Stimulated activated CD4-positive, alpha-beta T cell treated with anti-CD3 and anti-CD28 coated beads, TNF-alpha, amount 100 ng/mL, for 1 hour (primary cell): Measurements from ENCODE around the gene ZCCHC2.

ENCODE experiments used
- DNase-seq, 3 donors: peaks; one replicate each; pipeline ENCODE4 v3.0.0-alpha.2; 2020; ENCODE audit warnings: low read depth in 3 of 3, low spot score in 1 of 3

Gene ZCCHC2

DNA sequence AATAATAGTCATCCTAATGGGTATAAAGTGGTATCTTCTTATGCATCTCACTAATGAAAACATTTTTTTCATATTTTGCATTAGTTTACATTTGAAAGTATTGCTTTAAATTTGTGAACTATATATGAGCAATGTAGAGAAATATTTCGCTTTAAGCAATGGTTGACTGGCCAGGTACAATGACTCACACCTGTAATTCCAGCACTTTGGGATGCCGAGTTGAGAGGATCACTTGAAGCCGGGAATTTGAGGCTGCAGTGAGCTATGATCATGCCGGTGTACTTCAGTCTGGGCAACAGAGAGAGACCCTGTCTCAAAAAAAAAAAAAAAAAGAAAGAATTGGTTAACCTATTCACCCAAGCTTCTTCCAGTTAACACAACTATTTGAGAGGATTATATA, 15.1 kb downstream of the ZCCHC2 start:
- DNase-seq: no peak

DNA sequence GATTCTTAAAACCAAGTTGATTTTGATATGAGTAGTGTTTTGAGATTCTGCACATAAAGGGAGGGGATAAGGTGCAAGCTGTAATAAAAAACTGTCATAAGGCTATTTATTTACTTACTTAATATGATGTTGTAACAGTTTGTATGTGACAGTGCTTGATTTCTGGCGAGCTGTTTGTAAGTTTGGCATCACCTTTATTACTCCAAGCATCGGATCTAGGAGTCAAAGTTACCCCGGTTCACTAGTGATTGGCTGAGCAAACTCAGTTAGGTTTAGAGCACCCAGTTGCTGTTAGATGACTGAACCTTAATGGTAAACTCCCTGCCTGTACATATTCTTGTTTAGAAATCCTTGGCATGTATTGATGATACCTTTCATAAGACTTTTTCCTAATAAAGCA, 16.1 kb downstream of the ZCCHC2 start:
- DNase-seq: no peak

DNA sequence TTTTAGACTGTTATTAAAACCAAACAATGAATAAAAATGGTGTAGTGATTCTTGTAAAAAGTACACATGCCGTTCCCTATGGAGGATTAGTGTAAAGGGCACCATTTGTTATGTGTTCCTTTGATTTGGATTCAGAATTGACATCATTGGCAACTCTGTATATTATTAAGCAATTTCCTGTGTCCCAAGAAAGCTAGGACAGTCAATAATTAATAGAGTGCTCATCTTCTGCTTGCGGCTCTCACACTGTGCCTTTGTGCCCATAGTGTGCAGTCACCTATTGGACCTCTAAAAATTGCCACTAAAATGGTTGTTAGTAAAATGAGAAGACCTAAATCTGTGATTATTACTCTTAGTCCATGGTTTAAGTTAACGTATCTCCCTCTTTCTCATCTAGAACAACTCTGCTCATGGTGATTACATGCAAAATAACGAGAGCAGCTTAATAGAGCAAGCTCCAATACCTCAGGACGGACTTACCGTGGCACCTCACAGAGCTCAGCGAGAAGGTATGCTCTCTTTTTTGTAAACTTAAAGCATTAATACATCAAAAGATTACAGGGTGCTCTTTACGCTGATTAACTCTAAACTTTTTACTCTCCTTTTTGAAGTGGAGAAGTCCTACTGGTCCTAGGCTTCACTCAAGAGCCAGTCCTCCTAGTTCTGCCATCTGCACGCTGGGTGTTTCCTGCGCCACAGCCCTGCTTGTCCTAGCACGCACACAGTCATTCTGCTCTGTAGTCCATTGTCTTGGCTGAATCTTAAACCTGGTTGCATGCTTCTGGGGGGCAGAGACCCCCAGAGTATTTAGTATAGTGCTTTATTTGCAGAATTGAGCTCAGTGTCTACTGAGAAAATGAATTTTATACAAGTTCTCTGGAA, 16.7 kb downstream of the ZCCHC2 start:
- DNase-seq: no peak

DNA sequence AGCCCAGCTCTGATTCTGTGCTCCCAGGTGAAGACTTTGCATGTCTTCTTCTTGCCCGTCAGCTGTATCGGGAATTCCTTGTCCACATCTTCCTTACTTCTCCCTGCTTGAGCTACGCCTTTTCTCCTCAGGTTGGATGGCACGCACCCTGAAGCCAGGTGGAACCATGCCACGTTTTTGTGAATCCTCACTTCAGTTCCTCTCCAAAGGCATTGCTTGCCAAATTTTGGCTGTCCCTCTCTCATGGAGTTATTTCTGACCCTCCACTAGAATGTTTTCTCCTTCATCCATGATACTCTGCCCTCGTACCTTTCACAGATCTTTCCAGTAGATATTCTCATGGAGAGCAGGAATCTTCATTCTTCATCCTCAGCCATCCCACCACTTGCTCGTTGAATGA, 20.2 kb downstream of the ZCCHC2 start:
- DNase-seq: no peak

DNA sequence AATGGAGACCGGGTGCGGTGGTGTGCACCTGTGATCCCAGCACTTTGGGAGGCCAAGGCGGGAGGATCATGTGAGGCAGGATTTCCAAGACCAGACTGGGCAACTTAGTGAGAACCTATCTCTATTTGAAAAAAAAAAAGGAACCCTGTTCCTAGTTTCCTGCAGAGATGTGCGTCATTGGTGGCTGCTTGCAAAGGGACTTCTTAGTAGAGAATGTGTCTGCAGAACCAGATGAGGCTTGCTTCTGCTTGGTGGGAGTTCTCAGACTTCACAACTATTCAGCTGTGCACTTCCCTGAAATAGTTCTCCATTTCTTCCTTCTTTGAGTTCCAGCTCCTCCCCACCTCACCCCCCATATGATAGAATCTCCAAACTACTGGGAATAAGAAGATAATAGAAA, 22.3 kb downstream of the ZCCHC2 start:
- DNase-seq: no peak

DNA sequence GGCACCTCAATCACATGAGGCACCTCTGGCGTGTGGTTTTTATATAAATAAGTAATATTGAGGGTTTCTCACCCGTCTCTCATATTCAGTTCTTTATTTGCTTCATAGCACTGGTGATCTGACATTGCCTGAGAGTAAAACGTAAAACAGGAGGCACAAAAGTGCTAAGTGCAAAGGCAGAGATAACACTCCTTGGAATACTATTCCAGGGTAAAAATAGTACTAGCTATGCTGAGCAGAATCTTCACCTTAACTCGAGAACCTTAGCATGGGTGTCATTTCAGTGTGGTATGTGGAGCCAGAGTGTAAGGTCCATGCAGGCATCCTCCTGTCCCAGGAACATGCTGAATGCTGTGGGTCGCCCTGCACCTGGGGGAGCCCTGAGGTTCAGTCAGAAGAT, 26.9 kb downstream of the ZCCHC2 start:
- no peak for DNase-seq

DNA sequence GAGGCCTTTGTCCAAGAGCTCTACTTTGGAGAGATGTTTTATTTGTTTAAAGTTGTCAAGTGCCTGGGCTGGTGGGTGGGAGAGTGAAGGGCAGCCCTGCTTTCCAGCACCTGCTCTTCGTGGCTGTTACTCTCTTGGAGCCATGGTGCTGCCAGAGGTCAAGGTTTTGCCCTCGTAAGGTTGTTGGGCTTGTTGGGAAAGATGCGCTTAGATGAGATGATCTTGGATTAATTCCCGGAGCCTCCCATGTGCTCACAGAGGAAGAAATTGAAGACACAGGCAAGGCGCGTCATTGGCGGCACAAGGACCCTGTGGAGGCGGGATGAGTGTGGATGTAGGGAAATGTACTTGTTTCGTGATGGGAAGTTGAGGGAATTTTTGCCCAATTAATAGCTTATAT, 27.9 kb downstream of the ZCCHC2 start:
- no peak for DNase-seq

DNA sequence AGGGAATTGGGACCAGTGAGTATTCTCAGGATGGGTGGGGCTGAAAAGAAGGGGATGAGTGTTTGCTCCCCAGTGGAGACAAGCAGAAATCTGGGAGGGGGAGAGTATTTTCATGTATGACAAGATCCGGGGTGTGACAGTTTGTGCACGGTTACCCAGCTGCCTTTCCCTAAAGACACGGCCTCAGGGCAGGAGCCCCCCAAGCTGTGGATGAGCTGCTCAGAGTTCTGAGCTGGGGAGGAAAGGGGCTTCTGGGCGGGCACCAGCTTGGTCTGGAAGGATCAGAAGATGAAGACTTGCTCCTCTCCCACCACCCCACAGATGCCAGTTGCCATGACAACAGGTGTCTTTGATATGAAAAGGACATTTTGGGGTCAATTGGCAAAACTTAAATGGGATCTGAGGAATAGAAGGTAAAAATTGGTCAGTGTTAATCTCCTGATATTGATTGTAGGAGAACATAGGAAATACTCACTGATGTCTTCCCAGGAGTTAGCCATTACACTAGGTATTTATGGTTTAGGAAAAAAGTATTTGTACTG, 29.2 kb downstream of the ZCCHC2 start:
- DNase-seq: no peak

DNA sequence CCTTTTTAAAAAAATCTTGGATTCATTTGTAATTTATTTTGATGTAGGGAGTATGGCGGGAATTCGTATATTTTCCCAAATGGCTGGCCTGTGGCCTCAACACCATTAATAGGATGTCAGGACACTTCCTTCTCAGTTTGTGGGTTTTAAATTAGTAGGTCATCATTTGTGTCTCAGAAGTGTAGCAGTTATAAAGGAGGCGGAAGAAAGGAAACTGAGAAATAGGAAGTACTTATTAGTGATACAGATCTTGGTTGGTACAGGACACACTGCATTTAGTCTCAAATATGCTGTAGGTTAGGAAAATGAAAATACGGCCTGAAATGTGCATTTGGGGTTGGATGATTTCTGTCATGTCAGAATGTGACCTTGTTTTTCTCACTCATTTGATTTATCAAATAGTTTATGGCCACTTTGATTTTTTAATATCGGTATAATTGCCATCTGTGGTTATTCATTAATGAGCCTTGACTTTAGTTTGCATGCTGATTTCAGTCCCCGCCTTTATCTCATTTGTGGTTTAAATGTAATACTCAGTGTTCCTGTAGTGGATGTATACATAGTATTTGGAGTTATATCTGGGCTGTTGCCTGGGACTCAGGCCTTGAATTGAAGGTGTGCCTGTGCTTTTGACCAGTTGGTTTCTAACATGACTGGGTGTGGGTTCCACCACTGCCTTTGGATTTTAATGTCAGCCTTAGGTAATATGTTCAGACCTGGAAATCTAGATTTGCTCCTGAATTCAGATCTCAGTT, 31.4 kb downstream of the ZCCHC2 start:
- DNase-seq: no peak

DNA sequence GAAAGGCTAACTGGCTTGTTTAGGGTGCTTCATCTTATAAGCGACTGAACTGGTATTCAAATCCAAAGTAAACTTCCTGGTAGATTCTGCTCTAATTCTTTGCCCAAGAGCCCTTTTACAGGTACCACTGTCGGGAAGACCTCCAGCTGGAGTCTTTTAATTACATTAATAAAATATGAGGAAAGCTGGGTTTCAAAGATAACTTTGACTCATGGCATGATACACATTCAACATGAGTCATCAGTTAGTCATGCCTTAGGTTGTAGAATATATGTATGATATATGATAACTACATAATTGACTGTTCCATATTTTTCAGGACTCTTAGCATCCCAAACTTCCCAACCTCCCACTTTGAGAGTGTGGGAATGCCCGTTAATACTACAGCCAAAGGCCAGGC, 32.3 kb downstream of the ZCCHC2 start:
- no peak for DNase-seq

DNA sequence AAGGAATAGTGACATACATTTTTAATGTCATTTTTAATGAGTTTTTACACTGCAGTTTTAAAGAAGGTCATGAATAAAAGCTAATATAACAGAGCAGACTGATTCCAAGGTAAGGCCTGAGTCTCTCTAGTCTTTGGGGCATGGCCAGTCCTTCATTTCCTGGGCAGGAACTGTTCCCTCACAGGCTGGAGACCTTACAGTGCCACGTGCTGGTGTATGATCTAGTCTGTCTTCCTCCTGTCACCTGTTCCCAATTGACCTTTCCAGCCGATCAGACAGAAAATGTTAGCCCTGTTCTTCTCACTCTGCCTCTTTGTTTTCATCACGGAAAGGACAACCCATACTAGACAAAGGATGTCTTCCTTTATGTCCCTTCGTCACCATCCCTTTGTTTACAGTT, 33.6 kb downstream of the ZCCHC2 start:
- DNase-seq: no peak

DNA sequence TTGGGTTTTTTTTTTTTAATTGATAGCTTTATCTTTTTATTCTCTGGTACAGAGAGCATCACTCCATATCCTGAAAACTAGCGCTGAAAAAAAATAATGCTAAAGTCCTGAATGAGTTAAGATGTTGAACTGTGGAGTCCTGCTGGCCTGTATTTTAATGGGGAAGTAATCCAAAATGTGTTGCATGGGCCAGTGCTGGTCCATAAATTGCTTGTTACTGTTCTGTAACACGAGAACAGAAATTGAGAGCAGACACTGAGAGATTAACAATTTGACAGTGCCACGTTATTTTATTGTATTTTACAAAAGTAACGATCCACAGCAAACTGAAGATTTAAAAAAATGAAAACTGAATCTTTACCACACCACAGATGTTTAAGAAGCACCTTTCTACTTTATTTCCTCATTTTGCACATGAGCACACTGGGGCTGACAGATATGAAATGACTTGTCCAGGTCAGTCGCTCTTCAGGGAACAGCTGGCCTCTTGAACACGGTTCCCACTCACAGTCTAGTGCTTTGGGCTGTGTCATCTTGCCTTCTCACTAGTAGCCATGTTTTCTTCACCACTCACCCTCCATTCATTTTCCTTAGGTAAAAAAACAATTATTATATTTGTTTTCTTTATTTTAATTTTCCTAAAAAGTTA, 35.3 kb downstream of the ZCCHC2 start:
- no peak for DNase-seq

DNA sequence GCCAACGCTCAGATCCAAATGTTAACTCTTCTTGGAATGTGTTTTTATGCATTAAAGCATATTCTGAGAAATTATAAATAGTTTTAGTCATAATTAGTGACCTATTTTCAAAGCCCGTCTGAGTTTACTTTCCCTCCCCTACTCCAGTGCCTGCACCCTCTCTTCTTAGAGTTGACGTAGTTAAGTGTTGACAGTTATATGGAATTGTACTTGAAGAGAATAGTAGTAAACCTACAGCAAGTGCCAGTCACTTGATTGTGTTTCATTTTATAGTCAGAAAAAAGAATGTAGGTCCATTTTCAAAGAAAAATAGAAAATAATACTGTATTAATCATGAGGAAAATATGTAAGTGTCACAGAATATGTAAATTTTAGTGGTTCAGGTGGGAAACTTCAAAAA, 41.2 kb downstream of the ZCCHC2 start:
- DNase-seq: no peak

DNA sequence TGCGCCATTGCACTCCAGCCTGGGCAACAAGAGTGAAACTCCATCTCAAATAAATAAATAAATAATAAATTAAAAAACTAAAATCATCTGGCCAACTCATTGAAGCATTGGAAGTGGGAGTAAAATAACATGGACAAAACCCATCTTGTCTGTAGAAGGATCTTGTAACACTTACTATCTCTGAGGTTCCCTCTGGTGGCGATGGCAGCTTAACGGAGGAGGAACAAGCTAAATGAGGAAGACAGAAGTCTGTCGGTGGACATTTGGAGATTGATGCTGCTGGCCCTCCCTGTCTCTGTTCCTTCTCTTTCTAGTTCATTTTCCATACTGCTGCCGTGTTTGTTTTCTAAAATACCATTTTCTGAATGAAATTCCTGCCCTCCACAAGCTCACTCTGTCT, 43.4 kb downstream of the ZCCHC2 start:
- no peak for DNase-seq

DNA sequence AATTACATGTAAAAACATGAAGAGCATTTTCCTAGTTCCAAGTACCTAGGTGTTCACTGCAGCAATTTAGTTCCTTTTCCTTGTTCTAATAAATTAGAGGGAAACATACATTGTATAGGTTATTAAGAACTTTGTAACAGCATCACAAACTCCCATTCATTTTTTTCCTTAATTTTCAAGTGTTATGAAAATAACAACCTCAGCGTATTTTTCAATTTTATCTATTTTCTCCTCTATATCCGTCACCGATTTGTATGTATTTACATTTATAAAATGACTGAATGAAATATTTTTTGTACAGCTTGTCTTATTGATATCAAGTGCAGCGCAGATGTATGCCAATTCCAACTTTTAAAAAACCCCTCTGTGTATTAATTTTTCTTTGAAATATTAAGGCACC, 44.0 kb downstream of the ZCCHC2 start:
- DNase-seq: no peak

DNA sequence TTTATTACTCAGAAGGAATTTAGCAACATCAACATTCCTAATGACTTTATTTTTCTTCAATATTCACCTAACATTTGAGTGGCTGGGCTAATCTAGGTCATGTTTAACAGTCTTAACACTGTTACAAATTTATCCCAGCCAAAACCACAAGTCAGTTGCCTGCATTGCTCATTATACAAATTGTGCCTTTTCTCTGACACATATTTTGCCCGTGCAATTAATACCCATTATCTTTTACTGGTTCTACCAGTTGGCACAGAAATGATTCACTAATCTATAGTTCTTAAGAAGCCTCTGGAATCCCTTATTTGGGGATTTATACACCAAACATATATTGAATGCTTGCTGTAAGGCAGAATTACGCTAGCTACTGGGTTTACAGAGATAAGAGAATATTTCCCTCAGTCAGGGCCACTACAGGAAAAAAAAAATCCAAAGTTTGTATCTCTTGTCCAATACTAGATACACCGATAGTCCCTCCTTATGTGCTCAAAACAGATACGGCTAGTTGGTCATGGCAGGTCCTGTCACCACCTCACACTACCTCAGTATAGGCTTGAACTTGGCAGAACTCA, 46.3 kb downstream of the ZCCHC2 start:
- DNase-seq: no peak

DNA sequence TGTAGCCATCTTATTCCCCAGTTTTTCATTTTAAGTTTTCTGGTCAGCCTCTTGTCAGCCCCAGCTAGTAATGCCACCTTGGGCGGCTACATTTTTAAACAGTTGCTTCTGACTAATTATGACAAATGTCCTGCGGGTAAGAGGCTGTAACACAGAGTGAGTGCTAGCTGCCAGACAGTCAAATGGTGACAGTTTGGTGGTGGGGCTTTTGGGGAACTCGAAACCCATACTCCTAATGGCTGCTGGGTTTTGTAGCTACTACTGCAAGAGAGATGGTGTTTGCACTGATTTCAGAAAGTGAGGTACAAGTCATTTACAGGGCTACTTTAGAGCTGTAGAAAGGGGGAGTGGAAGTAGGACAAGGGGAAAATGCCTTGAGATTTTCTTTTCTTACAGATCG, 48.2 kb downstream of the ZCCHC2 start:
- no peak for DNase-seq

DNA sequence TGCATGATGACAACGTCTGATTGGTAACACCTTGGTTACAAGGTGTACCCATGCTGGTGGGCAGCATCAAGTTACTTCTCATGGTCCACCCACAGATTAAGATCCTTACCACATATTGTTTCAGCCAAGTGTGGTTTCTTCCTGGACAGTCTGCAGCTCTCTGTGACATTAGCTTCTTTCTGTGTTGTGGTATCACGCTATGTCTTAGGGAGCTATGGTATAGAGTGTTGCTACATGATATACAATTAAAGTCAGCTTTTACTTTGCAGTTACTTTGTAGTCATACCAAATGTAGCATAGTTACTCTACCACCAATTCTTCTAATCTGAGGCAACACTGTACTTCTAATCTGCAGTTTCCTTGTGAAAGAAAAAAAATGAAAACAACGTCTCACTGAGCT, 48.8 kb downstream of the ZCCHC2 start:
- DNase-seq: no peak

DNA sequence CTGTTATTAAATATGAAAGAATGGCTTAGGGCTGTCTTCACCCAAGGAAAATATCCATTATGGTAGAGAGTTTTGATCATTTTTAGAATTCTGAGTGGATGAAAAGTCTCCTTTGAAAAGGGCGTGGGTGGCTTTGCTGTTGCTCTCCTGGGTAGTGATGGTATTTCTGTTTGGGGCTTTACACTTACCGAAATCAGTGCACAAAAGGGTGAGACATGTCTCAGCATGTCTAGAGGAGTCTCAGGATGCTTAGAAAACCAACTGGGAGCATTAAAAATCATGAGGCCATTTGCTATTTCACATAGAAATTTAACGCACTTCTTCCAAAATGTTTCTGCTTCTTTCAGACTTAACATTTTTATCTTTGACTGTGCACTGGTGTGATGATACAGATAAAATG, 49.6 kb downstream of the ZCCHC2 start:
- DNase-seq: no peak

DNA sequence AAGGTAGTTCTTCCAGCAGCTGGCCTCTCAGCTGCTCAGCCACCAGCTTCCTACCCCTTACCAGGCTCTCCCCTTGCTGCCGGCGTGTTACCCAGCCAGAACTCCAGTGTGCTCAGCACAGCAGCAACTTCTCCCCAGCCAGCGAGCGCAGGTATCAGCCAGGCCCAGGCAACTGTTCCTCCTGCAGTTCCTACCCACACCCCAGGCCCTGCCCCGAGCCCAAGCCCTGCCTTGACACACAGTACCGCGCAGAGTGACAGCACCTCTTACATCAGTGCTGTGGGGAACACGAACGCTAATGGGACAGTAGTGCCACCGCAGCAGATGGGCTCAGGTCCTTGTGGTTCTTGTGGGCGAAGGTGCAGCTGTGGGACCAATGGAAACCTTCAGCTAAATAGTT, 52.0 kb downstream of the ZCCHC2 start:
- DNase-seq: no peak

DNA sequence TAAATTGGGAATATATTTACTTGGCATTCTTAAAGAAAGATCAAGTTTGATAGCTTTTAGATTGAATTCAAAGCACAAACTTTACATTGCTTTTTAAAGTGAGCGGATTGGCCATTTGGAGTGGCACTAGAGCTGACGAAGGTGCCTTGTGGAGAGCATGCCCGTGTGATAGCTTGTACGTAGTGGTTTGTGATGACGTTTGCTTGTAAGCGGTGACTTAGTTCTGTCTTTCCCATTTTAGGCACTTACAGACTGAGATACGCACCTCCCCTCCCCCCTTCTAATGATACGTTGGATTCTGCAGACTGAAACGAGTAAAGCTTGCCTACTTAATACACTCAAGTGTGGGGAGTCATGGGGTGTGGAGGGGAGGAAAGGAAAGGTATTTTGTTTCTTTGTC, 53.4 kb downstream of the ZCCHC2 start:
- DNase-seq: no peak
